Thoracic aorta (tissue), 2 donors: ENCODE results near the gene DTL. TPM values are rescaled to one million over a fixed set of nuclear protein-coding genes. Genes with fewer than 3 reads are reported as not detected.

ENCODE experiments used
- ATAC-seq: fragments of 150-250 bp; one replicate; pipeline ENCODE4 v1.8.0; 2017; ENCODE audit warnings: low read depth; ENCODE audit not compliant: insufficient number of reproducible peaks, low FRiP score
- DNase-seq: peaks from one replicate; pipeline ENCODE4 v3.0.0-alpha.2; 2020; ENCODE audit warnings: low spot score
- H3K27ac ChIP-seq, 2 donors: fragments of 200-600 bp; sonication (generic); 1 replicate in 1 of 2; 2 replicates in 1 of 2; pipeline ENCODE4 v1.5.1; 2016; ENCODE audit warnings: mild to moderate bottlenecking in 2 of 2, moderate library complexity in 2 of 2
- H3K27me3 ChIP-seq: fragments of 200-600 bp; sonication (generic); replicated peaks from 2 replicates; pipeline ENCODE4 v1.6.0; 2016; ENCODE audit warnings: mild to moderate bottlenecking; ENCODE audit not compliant: insufficient read depth
- H3K36me3 ChIP-seq: fragments of 200-600 bp; sonication (generic); one replicate; pipeline ENCODE4 v1.5.1; 2016
- H3K4me1 ChIP-seq, 2 donors: fragments of 200-600 bp; sonication (generic); 1 replicate in 1 of 2; 2 replicates in 1 of 2; pipeline versions ENCODE4 v1.5.1 to v1.6.0; 2016; ENCODE audit warnings: low read depth in 2 of 2, mild to moderate bottlenecking in 1 of 2; ENCODE audit not compliant: control insufficient read depth in 1 of 2
- H3K4me3 ChIP-seq: fragments of 200-600 bp; sonication (generic); 2 replicates; pipeline ENCODE4 v1.5.1; 2016; ENCODE audit warnings: mild to moderate bottlenecking
- H3K9me3 ChIP-seq: fragments of 200-600 bp; sonication (generic); 2 replicates; pipeline ENCODE4 v1.5.1; 2016
- total RNA-seq, 2 donors: library from RNA; depleted of rRNA; stranded (reverse); fragments of >200 nt; gene quantifications; one replicate each; pipeline versions ENCODE4 v1.1.0 to v1.2.3, GENCODE V29; 2016
- TF ChIP-seq, protein P1 (sequence below): fragments of 200-600 bp; sonication (generic); IDR thresholded peaks from one replicate; pipeline ENCODE4 v1.5.1; 2019; ENCODE audit warnings: antibody characterized with exemption

The DTL gene
- total RNA-seq, 2 donors from 2014 or later: 0.21 to 3.4 TPM

DNA sequence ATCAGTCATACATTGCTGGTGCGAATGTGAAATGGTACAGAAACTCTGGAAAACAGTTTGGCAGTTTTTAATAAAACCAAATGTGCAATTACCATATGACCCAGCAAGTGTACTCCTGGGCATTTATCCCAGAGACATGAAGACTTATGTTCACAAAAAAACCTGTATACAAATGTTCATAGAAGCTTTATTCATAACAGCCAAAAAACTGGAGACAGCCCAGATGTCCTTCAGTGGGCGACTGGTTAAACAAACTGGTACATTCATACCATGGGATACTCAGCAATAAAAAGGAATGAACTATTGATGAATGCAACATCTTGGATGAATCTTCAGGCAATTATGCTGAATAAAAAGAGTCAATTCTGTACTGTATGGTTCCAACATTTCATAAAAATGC lies 97.8 kb downstream of the DTL start:
- Histone ChIP-seq H3K27ac (no peak overlapping the region), H3K4me1 (no peaks in the 10 kb centered on the region), H3K9me3 (no peaks in the 10 kb centered on the region), H3K36me3 (no peaks in the 10 kb centered on the region), H3K27me3 (no peaks in the 10 kb centered on the region), H3K4me3 (no peak overlapping the region)
- DNase-seq (no peak), ATAC-seq (no peak)
- TF ChIP-seq, protein P1, sequence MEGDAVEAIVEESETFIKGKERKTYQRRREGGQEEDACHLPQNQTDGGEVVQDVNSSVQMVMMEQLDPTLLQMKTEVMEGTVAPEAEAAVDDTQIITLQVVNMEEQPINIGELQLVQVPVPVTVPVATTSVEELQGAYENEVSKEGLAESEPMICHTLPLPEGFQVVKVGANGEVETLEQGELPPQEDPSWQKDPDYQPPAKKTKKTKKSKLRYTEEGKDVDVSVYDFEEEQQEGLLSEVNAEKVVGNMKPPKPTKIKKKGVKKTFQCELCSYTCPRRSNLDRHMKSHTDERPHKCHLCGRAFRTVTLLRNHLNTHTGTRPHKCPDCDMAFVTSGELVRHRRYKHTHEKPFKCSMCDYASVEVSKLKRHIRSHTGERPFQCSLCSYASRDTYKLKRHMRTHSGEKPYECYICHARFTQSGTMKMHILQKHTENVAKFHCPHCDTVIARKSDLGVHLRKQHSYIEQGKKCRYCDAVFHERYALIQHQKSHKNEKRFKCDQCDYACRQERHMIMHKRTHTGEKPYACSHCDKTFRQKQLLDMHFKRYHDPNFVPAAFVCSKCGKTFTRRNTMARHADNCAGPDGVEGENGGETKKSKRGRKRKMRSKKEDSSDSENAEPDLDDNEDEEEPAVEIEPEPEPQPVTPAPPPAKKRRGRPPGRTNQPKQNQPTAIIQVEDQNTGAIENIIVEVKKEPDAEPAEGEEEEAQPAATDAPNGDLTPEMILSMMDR: no peak

DNA sequence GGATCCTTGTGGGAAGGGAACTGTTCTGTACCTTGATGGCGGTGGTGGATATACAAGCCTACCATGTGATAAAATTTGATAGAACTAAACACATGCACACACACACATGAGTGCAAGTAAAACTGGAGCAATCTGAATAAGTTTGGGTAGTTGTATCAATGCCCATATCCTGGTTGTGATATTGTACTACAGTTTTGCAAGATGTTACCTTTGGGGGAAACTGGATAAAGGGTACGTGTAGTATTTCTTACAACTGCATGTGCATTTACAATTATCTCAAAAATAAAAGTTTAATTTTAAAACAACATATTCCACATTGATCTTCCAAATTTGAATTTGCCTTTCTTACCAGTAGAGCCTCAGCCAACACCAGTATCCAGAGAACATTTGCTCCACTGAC lies 99.6 kb downstream of the DTL start:
- TF ChIP-seq, protein P1: no peak
- DNase-seq: no peak
- H3K36me3 ChIP-seq: no peaks in the 10 kb centered on the region
- no peak overlapping the region for H3K4me3 ChIP-seq
- H3K4me1 ChIP-seq: no peaks in the 10 kb centered on the region
- H3K27ac ChIP-seq: no peak overlapping the region
- H3K27me3 ChIP-seq: no peaks in the 10 kb centered on the region
- no peak for ATAC-seq
- H3K9me3 ChIP-seq: no peaks in the 10 kb centered on the region

DNA sequence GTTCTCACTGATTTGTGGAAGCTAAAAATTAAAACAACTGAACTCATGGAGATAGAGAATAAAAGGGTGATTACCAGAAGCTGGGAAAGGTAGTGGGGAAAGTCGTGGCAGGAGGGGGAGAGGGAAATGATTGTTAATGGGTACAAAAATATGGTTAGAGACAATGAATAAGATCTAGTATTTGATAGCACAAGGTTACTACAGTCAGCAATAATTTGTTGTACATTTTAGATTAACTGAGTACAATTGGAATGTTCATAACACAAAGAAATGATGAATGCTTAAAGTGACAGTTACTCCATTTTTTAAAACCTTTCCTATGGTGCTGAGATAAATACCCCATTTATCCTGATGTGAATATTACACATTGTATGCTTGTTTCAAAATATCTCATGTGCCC lies 102.3 kb downstream of the DTL start:
- Histone ChIP-seq H3K4me1 (no peaks in the 10 kb centered on the region), H3K9me3 (no peaks in the 10 kb centered on the region), H3K4me3 (no peak overlapping the region), H3K36me3 (no peaks in the 10 kb centered on the region), H3K27me3 (no peaks in the 10 kb centered on the region), H3K27ac (no peak overlapping the region)
- no peak for ATAC-seq
- TF ChIP-seq, protein P1: no peak
- no peak for DNase-seq

DNA sequence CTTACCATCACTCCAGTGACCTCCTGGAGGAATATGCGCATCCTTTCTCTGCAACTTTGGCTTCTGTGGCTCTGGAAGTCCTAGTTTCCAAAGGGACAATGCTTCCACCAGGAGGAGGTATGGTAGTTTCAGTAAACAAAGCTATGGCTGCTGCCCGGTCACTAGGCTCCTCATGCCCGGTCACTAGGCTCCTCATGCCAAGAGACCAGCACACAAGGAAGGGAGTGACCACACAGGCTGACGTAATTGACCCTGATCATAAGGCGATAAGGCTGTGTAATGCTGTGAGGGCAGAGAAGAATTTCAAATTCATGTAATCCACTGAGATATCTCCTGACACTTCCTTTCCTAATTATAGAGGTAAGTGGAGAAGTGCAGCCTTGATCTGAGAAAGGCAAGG lies 102.9 kb downstream of the DTL start:
- Histone ChIP-seq H3K27ac (no peak overlapping the region), H3K36me3 (no peaks in the 10 kb centered on the region), H3K4me1 (no peaks in the 10 kb centered on the region), H3K9me3 (no peaks in the 10 kb centered on the region), H3K27me3 (no peaks in the 10 kb centered on the region), H3K4me3 (no peak overlapping the region)
- no peak for ATAC-seq
- no peak for DNase-seq
- TF ChIP-seq, protein P1: no peak

DNA sequence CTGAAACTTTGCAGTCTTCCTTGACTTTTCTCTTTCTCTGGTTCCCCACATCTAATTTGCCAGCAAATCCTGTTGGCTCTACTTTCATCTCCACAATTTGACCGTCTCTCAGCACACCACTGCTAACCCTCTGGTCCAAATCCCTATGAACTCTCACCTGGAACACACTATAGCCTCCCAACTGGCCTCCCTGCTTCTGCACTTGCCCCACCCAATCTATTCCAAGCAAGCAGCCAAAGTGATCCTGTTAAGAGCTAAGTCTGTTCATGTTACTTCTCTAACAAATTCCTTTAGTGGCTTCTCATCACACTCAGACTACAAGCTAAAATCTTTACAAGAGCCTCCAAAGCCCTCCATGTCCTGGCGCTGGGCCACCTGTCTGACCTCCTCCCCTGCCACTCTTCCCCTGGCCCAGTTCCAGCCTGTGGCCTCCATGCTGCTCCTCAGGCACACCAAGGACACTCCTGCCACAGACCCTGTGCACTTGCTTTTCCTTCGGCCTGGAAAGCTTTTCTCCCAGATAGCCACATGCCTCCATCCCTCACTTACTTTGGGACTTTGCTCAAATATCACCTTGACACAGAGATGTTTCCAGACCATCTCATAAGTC lies 104.1 kb downstream of the DTL start:
- Histone ChIP-seq H3K36me3 (no peaks in the 10 kb centered on the region), H3K27me3 (no peaks in the 10 kb centered on the region), H3K4me3 (no peak overlapping the region), H3K9me3 (no peaks in the 10 kb centered on the region), H3K4me1 (no peaks in the 10 kb centered on the region), H3K27ac (no peak overlapping the region)
- TF ChIP-seq, protein P1: no peak
- DNase-seq: no peak
- no peak for ATAC-seq
